ENCODE measurements around the gene BCR.
"Not testable (repeated sequence)": the region's sequence is repeated elsewhere in the genome, so short reads cannot be mapped to it uniquely, and the experiment has no call there.

The BCR gene

GRCh38 chr22:23363683-23364082 lies 183.4 kb downstream of the BCR start:
- DNase-seq (ENCODE audit: low read depth in 3 of 3, low spot score in 1 of 3): no peak

GRCh38 chr22:23364389-23364788 lies 184.1 kb downstream of the BCR start:
- DNase-seq (ENCODE audit: low read depth in 3 of 3, low spot score in 1 of 3): no peak

- DNase-seq (ENCODE audit: low read depth in 3 of 3, low spot score in 1 of 3): no peak
Measured at GRCh38 chr22:23365524-23365923, 185.2 kb downstream of the BCR start.

- DNase-seq (ENCODE audit: low read depth in 3 of 3, low spot score in 1 of 3): no peak
Measured at GRCh38 chr22:23365961-23366360, 185.7 kb downstream of the BCR start.

GRCh38 chr22:23367196-23367595 lies 186.9 kb downstream of the BCR start:
- DNase-seq (ENCODE audit: low read depth in 3 of 3, low spot score in 1 of 3): not testable (repeated sequence)

Measured in stimulated activated CD4-positive, alpha-beta T cell treated with anti-CD3 and anti-CD28 coated beads, TNF-alpha, amount 100 ng/mL, for 1 hour (primary cell).